ENCODE measurements around the gene NEK10. TPM values are rescaled to one million over a fixed set of nuclear protein-coding genes. Genes with fewer than 3 reads are reported as not detected.

The NEK10 gene
- total and polyA plus RNA-seq, 2 of the 4 experiments (the other 2 are of a cell fraction) = 2.2 to 6.6 TPM

DNA sequence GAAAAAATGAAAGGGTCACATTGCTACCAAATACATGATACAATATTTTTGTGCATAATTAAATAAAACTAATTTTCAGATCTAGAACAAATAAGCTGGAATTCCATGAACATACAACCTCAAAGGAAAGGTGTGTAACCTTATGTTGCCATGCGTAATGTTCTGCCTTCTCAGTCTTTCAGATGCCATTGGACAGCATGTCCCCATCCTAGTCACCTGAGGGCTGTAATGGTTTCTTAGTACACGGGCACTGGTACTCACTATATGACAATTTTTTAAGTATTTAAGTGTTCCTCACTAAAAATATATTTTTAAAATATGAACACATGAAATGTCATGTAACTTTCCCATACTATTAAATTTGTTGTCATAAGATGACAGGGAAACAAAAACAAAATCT is 24.1 kb downstream of the NEK10 start:
- H2AFZ ChIP-seq (replicated peaks; ENCODE audit: low read length, poor library complexity) = no peak overlapping the region
- H3K27me3 ChIP-seq (ENCODE audit: control insufficient read depth, insufficient read depth, low read length) = no peaks in the 10 kb centered on the region
- no peak overlapping the region for H4K8ac ChIP-seq (ENCODE audit: low read depth in 2 of 2, low read length in 2 of 2)
- no peak overlapping the region for H2AK5ac ChIP-seq (ENCODE audit: low read depth, low read length)
- BruUV-seq (replicated peaks) = no TSS peak
- H3K56ac ChIP-seq (ENCODE audit: extremely low read depth, insufficient read depth, low read length) = no peak overlapping the region
- ChIA-PET POLR2A (ENCODE audit: unreplicated experiment) (no interaction called here), CTCF (no interaction called here)
- H4K91ac ChIP-seq (ENCODE audit: insufficient read depth, low read depth, low read length) = no peak overlapping the region
- H2BK120ac ChIP-seq (ENCODE audit: low read depth, low read length) = no peak overlapping the region
- no peaks in the 10 kb centered on the region; the same call in 1 of the 2 replicates for H3K9me1 ChIP-seq (ENCODE audit: insufficient read depth, low read length)
- H3K36me3 ChIP-seq (ENCODE audit: control insufficient read depth, insufficient read depth, low read length) = peaks cover 1% of the 10 kb centered on the region; the same call in 1 of the 2 replicates
- intact Hi-C loops (cut with micrococcal nuclease) (no loop called here), in situ Hi-C loops (cut with MboI; ENCODE audit: low sequenced_read_pairs) (no loop called here), dilution Hi-C loops (cut with HindIII; ENCODE audit: low sequenced_read_pairs, unreplicated experiment) (no loop called here)
- DNase-seq (no peak), ATAC-seq (ENCODE audit: low read depth) (no peak)
- no peak overlapping the region for H3K9ac ChIP-seq (ENCODE audit: low read depth, low read length)
- H3K4me1 ChIP-seq (ENCODE audit: control insufficient read depth, insufficient read depth, low read length) = no peaks in the 10 kb centered on the region
- no peak overlapping the region for H2BK20ac ChIP-seq (ENCODE audit: low read depth, low read length)
- H3K18ac ChIP-seq (ENCODE audit: low read depth, low read length) = no peak overlapping the region
- no peak overlapping the region for H3K4me3 ChIP-seq (ENCODE audit: insufficient read depth, low read depth, low read length)
- no peak overlapping the region for H3K23ac ChIP-seq (ENCODE audit: low read depth, low read length)
- TF ChIP-seq RAD21 (IDR thresholded peaks at IDR 0.05; ENCODE audit: low read length) = no peak
- H4K5ac ChIP-seq (ENCODE audit: low read depth, low read length) = no peak overlapping the region
- H3K4me2 ChIP-seq (ENCODE audit: low read depth, low read length) = no peak overlapping the region
- H3K4ac ChIP-seq (ENCODE audit: low read depth, low read length) = no peak overlapping the region
- no peak overlapping the region for H3K27ac ChIP-seq (ENCODE audit: insufficient read depth, low read length)
- H3K79me1 ChIP-seq (ENCODE audit: low read depth in 1 of 2, low read length in 2 of 2) = no peaks in the 10 kb centered on the region
- H2AK9ac ChIP-seq (replicated peaks; ENCODE audit: low read depth, low read length, poor library complexity) = no peak overlapping the region
- H3K9me3 ChIP-seq (ENCODE audit: control insufficient read depth, insufficient read depth, low read length) = no peaks in the 10 kb centered on the region
- H4K20me1 ChIP-seq (ENCODE audit: insufficient read depth, low read length) = no peaks in the 10 kb centered on the region
- no peak overlapping the region for H2BK5ac ChIP-seq (ENCODE audit: low read depth, low read length, poor library complexity, severe bottlenecking)
- WGBS, 2 experiments (ENCODE audit: extremely low coverage in 2 of 2, insufficient read length in 1 of 2) = no CpG with 5 or more reads among the region's 2 CpGs
- no peak overlapping the region for H2BK15ac ChIP-seq (ENCODE audit: low read depth, low read length)
- no peak overlapping the region for H3K14ac ChIP-seq (replicated peaks; ENCODE audit: low read depth, low read length)
